SH-SY5Y (cell line): ENCODE data around the gene BMP10.

Experiments
- GATA2 ChIP-seq: IDR thresholded peaks from 2 replicates; pipeline ENCODE4 v1.6.1; 2011; ENCODE audit warnings: mild to moderate bottlenecking, low read depth, low read length
- GATA3 ChIP-seq: IDR thresholded peaks from 2 replicates; pipeline ENCODE4 v1.6.1; 2011; ENCODE audit warnings: low read depth, mild to moderate bottlenecking, low read length, moderate library complexity

DNA sequence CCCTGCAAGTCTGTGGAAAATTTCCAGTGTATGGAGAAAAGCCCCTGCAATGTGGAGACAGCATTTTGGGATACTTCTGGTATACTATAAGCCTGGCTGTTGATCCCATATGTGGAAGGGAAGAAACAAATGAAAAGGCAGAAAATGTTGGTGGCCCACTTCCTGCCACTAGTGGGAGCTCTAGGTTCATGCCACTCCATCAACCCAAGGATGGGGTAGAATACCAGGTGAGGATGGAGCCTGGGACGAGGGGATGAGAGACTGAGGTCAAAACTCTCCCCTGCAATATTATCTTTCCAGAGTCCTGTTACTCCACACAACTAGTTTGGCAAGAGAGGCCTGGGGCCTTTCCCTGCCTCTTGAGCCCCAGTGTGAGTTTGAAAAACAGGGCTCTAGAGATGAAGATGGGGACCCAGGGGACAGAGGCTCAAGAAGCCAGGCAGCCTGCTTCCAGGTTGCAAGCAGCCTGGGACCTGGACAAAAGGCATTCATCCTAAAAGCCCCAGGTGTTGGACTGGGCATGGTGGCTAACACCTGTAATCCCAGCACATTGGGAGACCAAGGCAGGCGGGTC, 31.9 kb downstream of the BMP10 start:
- TF ChIP-seq GATA2 (no peak), GATA3 (no peak)
